Endothelial cell of umbilical vein (primary cell): Measurements from ENCODE around the gene TARP.

Experiments
- BruUV-seq: library from RNA; stranded (reverse); fragments of 400-500 nt; replicated peaks from 2 replicates; lab custom pipeline; 2021; lab: Mats Ljungman, UMichigan
- CTCF ChIA-PET: fragments of 300-600, 350-600 bp; sonication (Branson Sonifier 250); formaldehyde crosslinking; loops from one replicate; lab custom pipeline; 2021; ENCODE audit warnings: antibody characterized with exemption, inconsistent platforms; lab: Charles Lee
- POLR2A ChIA-PET: fragments of 300-600, 350-600 bp; sonication (Branson Sonifier 250); formaldehyde crosslinking; loops from one replicate; lab custom pipeline; 2021; ENCODE audit warnings: antibody characterized with exemption, inconsistent platforms; lab: Charles Lee
- DNase-seq: peaks from one replicate; pipeline ENCODE4 v3.0.0-alpha.2; 2011; ENCODE audit warnings: low read depth, low spot score
- FAIRE-seq: peaks from 2 replicates; lab custom pipeline; 2011; peaks lifted over from hg19 to GRCh38; lab: Jason Lieb, UNC
- H2AFZ ChIP-seq: 2 replicates; pipeline ENCODE4 v1.6.0; 2012; ENCODE audit warnings: low read depth, low read length, control low read depth, inconsistent platforms
- H3K27ac ChIP-seq: 2 replicates; pipeline ENCODE4 v1.5.1; 2011; ENCODE audit warnings: low read depth, mild to moderate bottlenecking, control low read depth, low read length, moderate library complexity; ENCODE audit not compliant: insufficient read depth
- H3K27me3 ChIP-seq, 2 experiments: 2 replicates each; pipeline versions ENCODE4 v1.6.0 to v1.6.1; 2011; ENCODE audit warnings: low read length in 2 of 2, mixed read lengths in 1 of 2; ENCODE audit not compliant: control insufficient read depth in 2 of 2, insufficient read depth in 2 of 2
- H3K36me3 ChIP-seq, 2 experiments: 2 replicates in 1 of 2; 3 replicates in 1 of 2; pipeline ENCODE4 v1.5.1; 2011; ENCODE audit warnings: low read length in 2 of 2, mild to moderate bottlenecking in 1 of 2, moderate library complexity in 1 of 2; ENCODE audit not compliant: control insufficient read depth in 2 of 2, insufficient read depth in 2 of 2; ENCODE audit errors: extremely low read depth in 1 of 2
- H3K4me1 ChIP-seq: 3 replicates; pipeline ENCODE4 v1.5.1; 2011; ENCODE audit warnings: mild to moderate bottlenecking, low read length; ENCODE audit not compliant: control insufficient read depth, insufficient read depth; ENCODE audit errors: extremely low read depth
- H3K4me2 ChIP-seq: 2 replicates; pipeline ENCODE4 v1.6.1; 2011; ENCODE audit warnings: low read length, control low read depth, mixed read lengths; ENCODE audit not compliant: insufficient read depth
- H3K4me3 ChIP-seq, 3 experiments: fragments of 200-600 bp in 1 of 3; sonication (generic), shearing (Covaris generic) in 1 of 3; replicated peaks in 1 of 3; 2 replicates each; pipeline ENCODE4 v1.5.1; 2011 to 2016; ENCODE audit warnings: control low read depth in 3 of 3, low read length in 3 of 3, mild to moderate bottlenecking in 2 of 3, inconsistent platforms in 1 of 3, low read depth in 1 of 3, moderate library complexity in 1 of 3; ENCODE audit not compliant: insufficient read depth in 1 of 3
- H3K79me2 ChIP-seq: 2 replicates; pipeline ENCODE4 v1.6.0; 2012; ENCODE audit warnings: low read length, inconsistent platforms; ENCODE audit not compliant: control insufficient read depth, insufficient read depth
- H3K9ac ChIP-seq: replicated peaks from 2 replicates; pipeline ENCODE3; 2011; ENCODE audit warnings: low read length, control low read depth; ENCODE audit not compliant: insufficient read depth; ENCODE audit errors: extremely low read depth
- H3K9me1 ChIP-seq: replicated peaks from 3 replicates; pipeline ENCODE4 v1.6.0; 2011; ENCODE audit warnings: mild to moderate bottlenecking, low read length; ENCODE audit not compliant: control insufficient read depth, insufficient read depth; ENCODE audit errors: extremely low read depth
- H3K9me3 ChIP-seq: replicated peaks from 2 replicates; pipeline ENCODE4 v1.5.1; 2012; ENCODE audit warnings: low read length, inconsistent platforms; ENCODE audit not compliant: control insufficient read depth, insufficient read depth
- H4K20me1 ChIP-seq: replicated peaks from 2 replicates; pipeline ENCODE3; 2011; ENCODE audit warnings: mild to moderate bottlenecking, low read length; ENCODE audit not compliant: control insufficient read depth, insufficient read depth; ENCODE audit errors: extremely low read depth
- EZH2 ChIP-seq: IDR thresholded peaks from 2 replicates; pipeline ENCODE4 v1.6.1; 2012; ENCODE audit warnings: borderline replicate concordance, low read depth, mild to moderate bottlenecking, moderate library complexity, low read length, inconsistent platforms; ENCODE audit not compliant: severe bottlenecking
- FOS ChIP-seq: IDR thresholded peaks from 2 replicates; pipeline ENCODE4 v1.6.1; 2011; ENCODE audit warnings: mild to moderate bottlenecking, low read length, moderate library complexity, borderline replicate concordance; ENCODE audit not compliant: insufficient read depth
- GATA2 ChIP-seq: IDR thresholded peaks from 2 replicates; pipeline ENCODE4 v1.7.0; 2011; ENCODE audit warnings: low read depth, mild to moderate bottlenecking, moderate library complexity, mixed read lengths, low read length; ENCODE audit not compliant: insufficient read length, insufficient read depth
- JUN ChIP-seq: IDR thresholded peaks from 2 replicates; pipeline ENCODE4 v1.6.1; 2011; ENCODE audit warnings: borderline replicate concordance, low read depth; ENCODE audit not compliant: insufficient read length, insufficient read depth
- MYC ChIP-seq: IDR thresholded peaks from one replicate; pipeline ENCODE4 v1.6.1; 2011; ENCODE audit warnings: mild to moderate bottlenecking, low read depth, low read length
- POLR2A ChIP-seq: IDR thresholded peaks from 2 replicates; pipeline ENCODE4 v1.6.1; 2012; ENCODE audit warnings: low read depth, mild to moderate bottlenecking, control low read depth, low read length
- POLR2AphosphoS5 ChIP-seq: IDR thresholded peaks from 2 replicates; pipeline ENCODE4 v1.6.1; 2012; ENCODE audit warnings: low read depth, mild to moderate bottlenecking, control low read depth, low read length, moderate library complexity; ENCODE audit not compliant: insufficient read depth
- dilution Hi-C: fragments of 300-500 bp; cut with MboI; formaldehyde crosslinking; loops from one replicate; pipeline ENCODE4 v1.15.0; 2019; ENCODE audit warnings: low sequenced_read_pairs; ENCODE audit not compliant: extremely low pct_ligation_motif_present
- intact Hi-C: fragments of 100-400 bp; cut with micrococcal nuclease; formaldehyde crosslinking; loops from one replicate; pipeline ENCODE4 v1.10.0; 2022
- TF ChIP-seq, protein P1 (sequence below), 2 donors: IDR thresholded peaks; 1 replicate in 1 of 2; 2 replicates in 1 of 2; pipeline ENCODE4 v1.5.1; 2011; ENCODE audit warnings: low read length in 2 of 2, mild to moderate bottlenecking in 2 of 2, moderate library complexity in 2 of 2, control low read depth in 1 of 2, inconsistent platforms in 1 of 2, low read depth in 1 of 2; ENCODE audit not compliant: insufficient read depth in 1 of 2; ENCODE audit errors: extremely low read depth in 1 of 2
- TF ChIP-seq, protein P2 (sequence below): IDR thresholded peaks from 2 replicates; pipeline ENCODE4 v1.6.1; 2011; ENCODE audit not compliant: insufficient read depth, insufficient read length

Gene TARP

DNA sequence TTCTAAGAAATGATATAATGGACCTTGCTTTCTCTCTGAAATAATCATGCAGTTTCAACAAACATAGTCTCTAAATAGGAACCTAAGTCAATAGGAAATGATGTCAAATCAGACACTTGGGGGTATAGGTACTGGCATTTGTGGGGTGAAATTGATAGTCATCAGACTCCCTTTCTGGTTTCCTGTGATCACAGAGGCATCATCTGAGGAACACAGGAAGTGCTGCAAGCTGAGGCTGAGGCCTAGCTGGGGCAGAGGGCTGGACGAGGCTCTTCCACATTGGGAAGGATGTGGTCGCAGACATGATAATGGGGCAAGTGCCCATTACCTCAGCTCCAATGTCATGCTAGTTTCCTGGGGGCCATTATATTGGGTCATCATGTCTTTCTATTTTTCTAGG lies 33.5 kb upstream of the TARP start:
- CTCF ChIA-PET = interaction anchor here (0.6 to 2.2 kb wide), 2 partner anchors 12 to 91 kb away, joined by 3 to 6 read pairs; no protein-coding TSS in a partner anchor

More for the DNA sequence above, 33.5 kb upstream of the TARP start:
- Histone ChIP-seq H2AFZ (no peak overlapping the region), H3K4me1 (peaks cover 6% of the 10 kb centered on the region), H3K9ac (no peak overlapping the region), H3K27ac (no peak overlapping the region), H3K4me2 (no peak overlapping the region), H4K20me1 (no peaks in the 10 kb centered on the region), H3K9me1 (no peaks in the 10 kb centered on the region), H3K27me3 (peaks cover 2% of the 10 kb centered on the region in 2 experiments), H3K36me3 (no peaks in the 10 kb centered on the region), H3K4me3 (no peak overlapping the region), H3K9me3 (no peaks in the 10 kb centered on the region), H3K79me2 (no peaks in the 10 kb centered on the region)
- dilution Hi-C loops (no loop called here), intact Hi-C loops (no loop called here)
- DNase-seq = no peak
- POLR2A ChIA-PET = no interaction called here
- FAIRE-seq = no peak
- no peak for TF ChIP-seq POLR2AphosphoS5
- no peak for TF ChIP-seq EZH2
- TF ChIP-seq JUN = no peak
- TF ChIP-seq, protein P1, sequence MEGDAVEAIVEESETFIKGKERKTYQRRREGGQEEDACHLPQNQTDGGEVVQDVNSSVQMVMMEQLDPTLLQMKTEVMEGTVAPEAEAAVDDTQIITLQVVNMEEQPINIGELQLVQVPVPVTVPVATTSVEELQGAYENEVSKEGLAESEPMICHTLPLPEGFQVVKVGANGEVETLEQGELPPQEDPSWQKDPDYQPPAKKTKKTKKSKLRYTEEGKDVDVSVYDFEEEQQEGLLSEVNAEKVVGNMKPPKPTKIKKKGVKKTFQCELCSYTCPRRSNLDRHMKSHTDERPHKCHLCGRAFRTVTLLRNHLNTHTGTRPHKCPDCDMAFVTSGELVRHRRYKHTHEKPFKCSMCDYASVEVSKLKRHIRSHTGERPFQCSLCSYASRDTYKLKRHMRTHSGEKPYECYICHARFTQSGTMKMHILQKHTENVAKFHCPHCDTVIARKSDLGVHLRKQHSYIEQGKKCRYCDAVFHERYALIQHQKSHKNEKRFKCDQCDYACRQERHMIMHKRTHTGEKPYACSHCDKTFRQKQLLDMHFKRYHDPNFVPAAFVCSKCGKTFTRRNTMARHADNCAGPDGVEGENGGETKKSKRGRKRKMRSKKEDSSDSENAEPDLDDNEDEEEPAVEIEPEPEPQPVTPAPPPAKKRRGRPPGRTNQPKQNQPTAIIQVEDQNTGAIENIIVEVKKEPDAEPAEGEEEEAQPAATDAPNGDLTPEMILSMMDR (IDR thresholded peaks at IDR 0.05; ENCODE audit: extremely low read depth in 1 of 2, insufficient read depth in 1 of 2, low read depth in 1 of 2, low read length in 2 of 2) = no peak
- no peak for TF ChIP-seq MYC
- TF ChIP-seq POLR2A = no peak
- TF ChIP-seq GATA2 = no peak
- TF ChIP-seq, protein P2, sequence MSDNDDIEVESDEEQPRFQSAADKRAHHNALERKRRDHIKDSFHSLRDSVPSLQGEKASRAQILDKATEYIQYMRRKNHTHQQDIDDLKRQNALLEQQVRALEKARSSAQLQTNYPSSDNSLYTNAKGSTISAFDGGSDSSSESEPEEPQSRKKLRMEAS = no peak
- no peak for TF ChIP-seq FOS
- no TSS peak for BruUV-seq
